B cell (primary cell): ENCODE data around the gene NWD2. TPM values are rescaled to one million over a fixed set of nuclear protein-coding genes. Genes with fewer than 3 reads are reported as not detected.

Experiments
- ATAC-seq: fragments of 200-7000 bp; cut with Tn5 transposase; one replicate; pipeline ENCODE4 v1.10.0; 2021; ENCODE audit warnings: low read depth, mild to moderate bottlenecking, moderate number of reproducible peaks, moderate library complexity
- CTCF ChIA-PET: fragments of 350-600 bp; sonication (Branson Sonifier 250); formaldehyde crosslinking; loops from one replicate; lab custom pipeline; 2021; ENCODE audit warnings: antibody characterized with exemption, inconsistent platforms; lab: Charles Lee
- POLR2A ChIA-PET: fragments of 350-600 bp; sonication (Branson Sonifier 250); formaldehyde crosslinking; loops from one replicate; lab custom pipeline; 2021; ENCODE audit warnings: antibody characterized with exemption; lab: Charles Lee
- DNase-seq: peaks from one replicate; pipeline ENCODE4 v3.0.0; 2013
- H2AFZ ChIP-seq: 2 replicates; pipeline ENCODE4 v1.6.1; 2012; ENCODE audit warnings: mild to moderate bottlenecking, low read depth, low read length; ENCODE audit not compliant: insufficient read depth, poor library complexity, severe bottlenecking
- H3K27ac ChIP-seq, 2 donors: 1 replicate in 1 of 2; 2 replicates in 1 of 2; pipeline ENCODE4 v1.5.1; 2012 to 2013; ENCODE audit warnings: low read length in 2 of 2, mild to moderate bottlenecking in 2 of 2, moderate library complexity in 1 of 2
- H3K27me3 ChIP-seq, 4 experiments: fragments of 200-600 bp in 1 of 4; sonication (generic) in 1 of 4; replicated peaks in 1 of 4; 1 replicate in 2 of 4; 2 replicates in 2 of 4; pipeline versions ENCODE4 v1.6.1 to v1.7.0; 2013 to 2016; ENCODE audit warnings: low read length in 3 of 4, mild to moderate bottlenecking in 2 of 4, mixed read lengths in 1 of 4, moderate library complexity in 1 of 4; ENCODE audit not compliant: insufficient read depth in 4 of 4, control insufficient read depth in 3 of 4; ENCODE audit errors: control extremely low read depth in 1 of 4
- H3K36me3 ChIP-seq, 2 experiments: replicated peaks in 1 of 2; 1 replicate in 1 of 2; 2 replicates in 1 of 2; pipeline versions ENCODE4 v1.6.1 to v1.7.1; 2013; ENCODE audit warnings: low read length in 1 of 2; ENCODE audit not compliant: insufficient read depth in 2 of 2, control insufficient read depth in 1 of 2; ENCODE audit errors: control extremely low read depth in 1 of 2, extremely low read depth in 1 of 2
- H3K4me1 ChIP-seq, 2 donors: fragments of 200-600 bp in 1 of 2; sonication (generic) in 1 of 2; 1 replicate in 1 of 2; 2 replicates in 1 of 2; pipeline versions ENCODE4 v1.5.1 to v1.6.1; 2013 to 2017; ENCODE audit warnings: low read length in 2 of 2; ENCODE audit not compliant: control insufficient read depth in 2 of 2, insufficient read depth in 2 of 2
- H3K4me2 ChIP-seq: replicated peaks from 2 replicates; pipeline ENCODE3; 2012; ENCODE audit warnings: mild to moderate bottlenecking, low read depth, low read length; ENCODE audit not compliant: poor library complexity, severe bottlenecking
- H3K4me3 ChIP-seq, 5 experiments: fragments of 200-600 bp in 1 of 5; sonication (generic) in 1 of 5; 1 replicate in 3 of 5; 2 replicates in 2 of 5; pipeline versions ENCODE4 v1.5.1 to v1.7.0; 2011 to 2016; ENCODE audit warnings: low read length in 4 of 5, mild to moderate bottlenecking in 4 of 5, low read depth in 2 of 5, control low read depth in 1 of 5, moderate library complexity in 1 of 5; ENCODE audit not compliant: insufficient read depth in 1 of 5; ENCODE audit errors: control extremely low read depth in 1 of 5, extremely low read depth in 1 of 5
- H3K79me2 ChIP-seq: fragments of 200-600 bp; sonication (generic); one replicate; pipeline ENCODE4 v1.6.0; 2016; ENCODE audit warnings: low read length; ENCODE audit not compliant: control insufficient read depth, insufficient read depth
- H3K9ac ChIP-seq: fragments of 200-600 bp; sonication (generic); 2 replicates; pipeline ENCODE4 v1.6.1; 2017; ENCODE audit warnings: mild to moderate bottlenecking, low read length, moderate library complexity
- H3K9me3 ChIP-seq, 3 donors: one replicate each; pipeline versions ENCODE4 v1.6.1 to v1.7.1; 2013; ENCODE audit warnings: low read length in 2 of 3; ENCODE audit not compliant: control insufficient read depth in 2 of 3, insufficient read depth in 1 of 3; ENCODE audit errors: control extremely low read depth in 1 of 3
- H4K20me1 ChIP-seq: 2 replicates; pipeline ENCODE4 v1.6.0; 2012; ENCODE audit warnings: mild to moderate bottlenecking, low read length; ENCODE audit not compliant: insufficient read depth, control insufficient read depth, poor library complexity, severe bottlenecking
- H3K27ac Mint-ChIP-seq: one replicate; pipeline ENCODE4 v1.8.0; 2021; ENCODE audit warnings: mixed read lengths
- H3K27me3 Mint-ChIP-seq: one replicate; pipeline ENCODE4 v1.8.0; 2021; ENCODE audit warnings: mixed read lengths
- H3K4me1 Mint-ChIP-seq: one replicate; pipeline ENCODE4 v1.8.0; 2021; ENCODE audit warnings: mixed read lengths
- H3K4me3 Mint-ChIP-seq: one replicate; pipeline ENCODE4 v1.8.0; 2021; ENCODE audit warnings: mixed read lengths
- H3K9me3 Mint-ChIP-seq: one replicate; pipeline ENCODE4 v1.8.0; 2022; ENCODE audit warnings: mixed read lengths; ENCODE audit not compliant: insufficient read depth
- CTCF ChIP-seq: fragments of 200-600 bp; IDR thresholded peaks from one replicate; pipeline ENCODE4 v1.8.0; 2022; ENCODE audit warnings: antibody characterized with exemption, mild to moderate bottlenecking
- EZH2 ChIP-seq: IDR thresholded peaks from 2 replicates; pipeline ENCODE4 v1.6.1; 2012; ENCODE audit warnings: borderline replicate concordance, low read depth, mild to moderate bottlenecking, moderate library complexity, low read length; ENCODE audit not compliant: insufficient read depth, poor library complexity, severe bottlenecking
- WGBS: methylation state at CpG from one replicate; pipeline ENCODE4 v1.1.5; 2013; ENCODE audit warnings: missing lambda C conversion rate; ENCODE audit not compliant: insufficient coverage; 5-methylcytosine and 5-hydroxymethylcytosine counted together
- intact Hi-C: fragments of 100-400 bp; cut with micrococcal nuclease; formaldehyde crosslinking; loops from one replicate; pipeline ENCODE4 v1.10.0; 2022
- polyA plus RNA-seq: library from polyadenylated mRNA; depleted of rRNA; stranded (reverse); fragments of >200 nt; gene quantifications from 2 replicates; pipeline ENCODE4 v1.2.3, GENCODE V29; 2012
- total RNA-seq, 2 donors: library from RNA; stranded (reverse); fragments of 120-200 nt in 1 of 2; gene quantifications; 1 replicate in 1 of 2; 2 replicates in 1 of 2; pipeline versions ENCODE4 v1.2.3 to v1.2.4, GENCODE V29; 2013 to 2022

Gene NWD2
- total and polyA plus RNA-seq, 2 donors (not counting 1 experiment from before 2014, with no cell fraction given): not detected

- H3K4me1 ChIP-seq: no peaks in the 10 kb centered on the region
- no peak overlapping the region for H3K4me3 ChIP-seq
- intact Hi-C loops: no loop called here
- peaks cover 0 to 1% (median 0%) of the 10 kb centered on the region in 3 donors for H3K9me3 ChIP-seq
- Mint-ChIP-seq H3K9me3 (no peaks in the 10 kb centered on the region), H3K27ac (no peak overlapping the region), H3K4me1 (peaks cover 5% of the 10 kb centered on the region), H3K27me3 (peaks cover 8% of the 10 kb centered on the region), H3K4me3 (no peak overlapping the region)
- H2AFZ ChIP-seq: no peak overlapping the region
- no peak overlapping the region for H3K9ac ChIP-seq
- WGBS: 100% methylated on average over 1 of the region's 2 CpGs
- ATAC-seq (no peak), DNase-seq (no peak)
- H3K36me3 ChIP-seq: no peaks in the 10 kb centered on the region
- TF ChIP-seq CTCF: no peak
- no peak for TF ChIP-seq EZH2
- H3K27ac ChIP-seq: no peak overlapping the region
- ChIA-PET POLR2A (no interaction called here), CTCF (no interaction called here)
- no peaks in the 10 kb centered on the region for H4K20me1 ChIP-seq
- H3K4me2 ChIP-seq: no peak overlapping the region
- peaks cover 0 to 6% (median 2%) of the 10 kb centered on the region in 4 experiments for H3K27me3 ChIP-seq
- no peaks in the 10 kb centered on the region for H3K79me2 ChIP-seq
Observed at GRCh38 chr4:37469286-37469685, 224.7 kb downstream of the NWD2 start.

- no peak for TF ChIP-seq CTCF
- no peak for TF ChIP-seq EZH2
- whole genome bisulfite sequencing: no CpG with 5 or more reads among the region's 1 CpG
- Histone ChIP-seq H3K4me2 (no peak overlapping the region), H3K4me3 (no peak overlapping the region), H3K4me1 (no peaks in the 10 kb centered on the region), H3K27me3 (peaks cover 0 to 10% (median 2%) of the 10 kb centered on the region in 4 experiments), H4K20me1 (no peaks in the 10 kb centered on the region), H3K9me3 (peaks cover 0 to 1% (median 0%) of the 10 kb centered on the region in 3 donors), H3K36me3 (no peaks in the 10 kb centered on the region), H3K9ac (no peak overlapping the region), H3K27ac (no peak overlapping the region), H3K79me2 (no peaks in the 10 kb centered on the region), H2AFZ (no peak overlapping the region)
- Mint-ChIP-seq H3K4me3 (no peak overlapping the region), H3K9me3 (no peaks in the 10 kb centered on the region), H3K27me3 (peaks cover 15% of the 10 kb centered on the region), H3K4me1 (no peaks in the 10 kb centered on the region), H3K27ac (no peak overlapping the region)
- ATAC-seq (no peak), DNase-seq (no peak)
- ChIA-PET POLR2A (no interaction called here), CTCF (no interaction called here)
- intact Hi-C loops: no loop called here
Observed at GRCh38 chr4:37470245-37470644, 225.7 kb downstream of the NWD2 start.
